Trophoblast cell (in vitro differentiated cells and primary cell): ENCODE data around the gene FAU.

ENCODE experiments used
- DNase-seq, 2 donors: peaks; one replicate each; pipeline ENCODE4 v3.0.0-alpha.2; 2016
- H2AFZ ChIP-seq: 2 replicates; pipeline ENCODE4 v1.6.1; 2013; ENCODE audit warnings: low read length, moderate library complexity, mild to moderate bottlenecking; ENCODE audit not compliant: insufficient read depth, poor library complexity
- H2AK5ac ChIP-seq: 2 replicates; pipeline ENCODE4 v1.6.1; 2013; ENCODE audit warnings: mild to moderate bottlenecking, low read length
- H2BK120ac ChIP-seq: 2 replicates; pipeline ENCODE4 v1.6.1; 2013; ENCODE audit warnings: low read length, mild to moderate bottlenecking, moderate library complexity; ENCODE audit not compliant: insufficient read depth, poor library complexity
- H2BK12ac ChIP-seq: 2 replicates; pipeline ENCODE4 v1.6.1; 2013; ENCODE audit warnings: mild to moderate bottlenecking, low read length, moderate library complexity
- H2BK5ac ChIP-seq: 2 replicates; pipeline ENCODE4 v1.6.1; 2013; ENCODE audit warnings: low read length, low read depth, moderate library complexity, mild to moderate bottlenecking; ENCODE audit not compliant: poor library complexity
- H3K14ac ChIP-seq: 2 replicates; pipeline ENCODE4 v1.6.1; 2013; ENCODE audit warnings: mild to moderate bottlenecking, low read length
- H3K18ac ChIP-seq: 2 replicates; pipeline ENCODE4 v1.6.1; 2013; ENCODE audit warnings: mild to moderate bottlenecking, low read length
- H3K23ac ChIP-seq: 2 replicates; pipeline ENCODE4 v1.6.1; 2013; ENCODE audit warnings: low read length
- H3K27ac ChIP-seq: 2 replicates; pipeline ENCODE4 v1.5.1; 2013; ENCODE audit warnings: low read depth, mild to moderate bottlenecking, inconsistent platforms, low read length, moderate library complexity
- H3K27me3 ChIP-seq: 2 replicates; pipeline ENCODE4 v1.6.1; 2013; ENCODE audit warnings: inconsistent platforms, mild to moderate bottlenecking, low read length, moderate library complexity; ENCODE audit not compliant: insufficient read depth
- H3K36me3 ChIP-seq, 2 experiments: 1 replicate in 1 of 2; 2 replicates in 1 of 2; pipeline ENCODE4 v1.6.1; 2013; ENCODE audit warnings: low read length in 2 of 2, mild to moderate bottlenecking in 2 of 2, moderate library complexity in 1 of 2; ENCODE audit not compliant: insufficient read depth in 2 of 2, control insufficient read depth in 1 of 2
- H3K4ac ChIP-seq: 2 replicates; pipeline ENCODE4 v1.6.1; 2013; ENCODE audit warnings: low read depth, mild to moderate bottlenecking, low read length, moderate library complexity
- H3K4me1 ChIP-seq, 2 experiments: 1 replicate in 1 of 2; 2 replicates in 1 of 2; pipeline ENCODE4 v1.6.1; 2013; ENCODE audit warnings: low read length in 2 of 2, mild to moderate bottlenecking in 2 of 2, moderate library complexity in 1 of 2; ENCODE audit not compliant: insufficient read depth in 2 of 2, control insufficient read depth in 1 of 2
- H3K4me2 ChIP-seq: 2 replicates; pipeline ENCODE4 v1.6.1; 2013; ENCODE audit warnings: inconsistent platforms, mild to moderate bottlenecking, low read length, moderate library complexity
- H3K4me3 ChIP-seq: 2 replicates; pipeline ENCODE4 v1.5.1; 2013; ENCODE audit warnings: mild to moderate bottlenecking, low read depth, low read length, inconsistent platforms
- H3K79me1 ChIP-seq: one replicate; pipeline ENCODE4 v1.6.1; 2013; ENCODE audit warnings: low read length
- H3K79me2 ChIP-seq: 2 replicates; pipeline ENCODE4 v1.6.1; 2013; ENCODE audit warnings: low read length, mild to moderate bottlenecking; ENCODE audit not compliant: control insufficient read depth, insufficient read depth, poor library complexity
- H3K9ac ChIP-seq: 2 replicates; pipeline ENCODE4 v1.6.1; 2013; ENCODE audit warnings: mild to moderate bottlenecking, low read length
- H3K9me3 ChIP-seq: 2 replicates; pipeline ENCODE4 v1.6.1; 2013; ENCODE audit warnings: low read depth, mild to moderate bottlenecking, control low read depth, inconsistent platforms, low read length; ENCODE audit not compliant: insufficient read depth
- H4K12ac ChIP-seq: 2 replicates; pipeline ENCODE4 v1.6.1; 2013; ENCODE audit warnings: low read depth, mild to moderate bottlenecking, low read length, moderate library complexity
- H4K8ac ChIP-seq: 2 replicates; pipeline ENCODE4 v1.6.1; 2013; ENCODE audit warnings: low read depth, mild to moderate bottlenecking, low read length, moderate library complexity
- H4K91ac ChIP-seq: one replicate; pipeline ENCODE4 v1.6.1; 2013; ENCODE audit warnings: low read depth, mild to moderate bottlenecking, low read length, moderate library complexity
- WGBS: extraction: QIAGEN DNeasy Blood & Tissue Kit; methylation state at CpG from one replicate; pipeline ENCODE4 v1.1.7; 2013; ENCODE audit warnings: missing lambda C conversion rate; ENCODE audit not compliant: insufficient read length, insufficient coverage; ENCODE audit errors: extremely low coverage; 5-methylcytosine and 5-hydroxymethylcytosine counted together

The FAU gene

GRCh38 chr11:65118097-65118837, 3.7 kb downstream of the FAU start:
- Histone ChIP-seq H3K9ac (no peak overlapping the region), H3K4me2 (no peak overlapping the region), H4K12ac (no peak overlapping the region), H4K91ac (no peak overlapping the region), H3K14ac (no peak overlapping the region), H2AK5ac (no peak overlapping the region), H3K79me2 (peaks cover 21% of the 10 kb centered on the region), H3K9me3 (no peaks in the 10 kb centered on the region), H3K4ac (no peak overlapping the region), H2AFZ (no peak overlapping the region), H3K4me1 (peaks cover 10 to 16% of the 10 kb centered on the region in 2 experiments), H3K36me3 (peaks cover 38 to 47% of the 10 kb centered on the region in 2 experiments), H4K8ac (peak overlapping the region; percentile 37), H2BK120ac (no peak overlapping the region), H3K23ac (no peak overlapping the region), H2BK12ac (no peak overlapping the region), H3K18ac (no peak overlapping the region), H2BK5ac (no peak overlapping the region), H3K27me3 (no peaks in the 10 kb centered on the region), H3K4me3 (no peak overlapping the region), H3K79me1 (peaks cover 15% of the 10 kb centered on the region), H3K27ac (no peak overlapping the region)
- WGBS: no CpG with 5 or more reads among the region's 18 CpGs
- DNase-seq: no peak

GRCh38 chr11:65117206-65118096, 4.5 kb downstream of the FAU start, which contains the start of gene ZNHIT2:
Gene ZNHIT2, minus strand, starts transcription at chr11:65117701. Its CDS starts 48 bp downstream, at chr11:65117653.
- peak within 1 kb of the TSS; percentile 86 for H3K4me3 ChIP-seq
- peaks cover 19% of the 10 kb centered on the region for H3K79me1 ChIP-seq
- peaks cover 38 to 47% of the 10 kb centered on the region in 2 experiments for H3K36me3 ChIP-seq
- H2BK12ac ChIP-seq: no peak within 1 kb of the TSS
- H3K4ac ChIP-seq: peak within 1 kb of the TSS; percentile 74
- peak within 1 kb of the TSS; percentile 74 for H4K91ac ChIP-seq
- peak within 1 kb of the TSS; percentile 90 for H3K4me2 ChIP-seq
- no peaks in the 10 kb centered on the region for H3K9me3 ChIP-seq
- WGBS: no CpG with 5 or more reads among the region's 89 CpGs
- peak within 1 kb of the TSS; percentile 94 for H4K12ac ChIP-seq
- H2AK5ac ChIP-seq: peak within 1 kb of the TSS; percentile 73
- peak within 1 kb of the TSS; percentile 82 for H2AFZ ChIP-seq
- peak within 1 kb of the TSS; percentile 40 for H2BK120ac ChIP-seq
- H3K27ac ChIP-seq: peak within 1 kb of the TSS; percentile 63
- peak within 1 kb of the TSS; percentile 78 for H3K14ac ChIP-seq
- H2BK5ac ChIP-seq: peak within 1 kb of the TSS; percentile 12
- DNase-seq: peak; percentile 99 to 100
- peak within 1 kb of the TSS; percentile 93 for H3K9ac ChIP-seq
- no peak within 1 kb of the TSS for H3K23ac ChIP-seq
- peaks cover 14 to 19% of the 10 kb centered on the region in 2 experiments for H3K4me1 ChIP-seq
- H3K79me2 ChIP-seq: peaks cover 26% of the 10 kb centered on the region
- no peaks in the 10 kb centered on the region for H3K27me3 ChIP-seq
- H3K18ac ChIP-seq: peak within 1 kb of the TSS; percentile 50
- peak within 1 kb of the TSS; percentile 95 for H4K8ac ChIP-seq

GRCh38 chr11:65116370-65117205, 5.3 kb downstream of the FAU start:
- peaks cover 38 to 47% of the 10 kb centered on the region in 2 experiments for H3K36me3 ChIP-seq
- peaks cover 23% of the 10 kb centered on the region for H3K79me2 ChIP-seq
- peak overlapping the region; percentile 50 for H3K18ac ChIP-seq
- peak overlapping the region; percentile 93 for H3K9ac ChIP-seq
- peak overlapping the region; percentile 66 for H2AFZ ChIP-seq
- peak overlapping the region; percentile 95 for H4K8ac ChIP-seq
- H3K4ac ChIP-seq: peak overlapping the region; percentile 74
- peak overlapping the region; percentile 74 for H4K91ac ChIP-seq
- peak overlapping the region; percentile 63 for H3K27ac ChIP-seq
- H3K27me3 ChIP-seq: no peaks in the 10 kb centered on the region
- H2BK12ac ChIP-seq: no peak overlapping the region
- no CpG with 5 or more reads among the region's 68 CpGs for WGBS
- H3K4me3 ChIP-seq: peak overlapping the region; percentile 86
- peak overlapping the region; percentile 40 for H2BK120ac ChIP-seq
- H3K9me3 ChIP-seq: no peaks in the 10 kb centered on the region
- no peak overlapping the region for H3K23ac ChIP-seq
- DNase-seq: peak; percentile 85 to 86
- peak overlapping the region; percentile 90 for H3K4me2 ChIP-seq
- H3K4me1 ChIP-seq: peaks cover 14 to 19% of the 10 kb centered on the region in 2 experiments
- peaks cover 21% of the 10 kb centered on the region for H3K79me1 ChIP-seq
- H2AK5ac ChIP-seq: peak overlapping the region; percentile 73
- peak overlapping the region; percentile 12 for H2BK5ac ChIP-seq
- H4K12ac ChIP-seq: peak overlapping the region; percentile 94
- H3K14ac ChIP-seq: peak overlapping the region; percentile 78
